NB4 (cell line): ENCODE data around the gene CBFA2T3.

Experiments
- DNase-seq: peaks from one replicate; pipeline ENCODE4 v3.0.0; 2010; ENCODE audit warnings: low read depth
- H3K4me3 ChIP-seq: one replicate; pipeline ENCODE4 v1.5.1; 2011; ENCODE audit warnings: mild to moderate bottlenecking, low read depth, low read length, moderate library complexity
- CTCF ChIP-seq: IDR thresholded peaks from one replicate; pipeline ENCODE4 v1.5.1; 2012; ENCODE audit warnings: low read depth, low read length
- MYC ChIP-seq: IDR thresholded peaks from 2 replicates; pipeline ENCODE4 v1.6.1; 2011; ENCODE audit warnings: low read depth, low read length
- POLR2A ChIP-seq: IDR thresholded peaks from 2 replicates; pipeline ENCODE4 v1.6.1; 2011; ENCODE audit warnings: mild to moderate bottlenecking; ENCODE audit not compliant: insufficient read length; ENCODE audit errors: extremely low read depth
- TF ChIP-seq, protein P1 (sequence below): IDR thresholded peaks from 2 replicates; pipeline ENCODE4 v1.6.1; 2011; ENCODE audit warnings: low read depth, low read length

CBFA2T3 gene

DNA sequence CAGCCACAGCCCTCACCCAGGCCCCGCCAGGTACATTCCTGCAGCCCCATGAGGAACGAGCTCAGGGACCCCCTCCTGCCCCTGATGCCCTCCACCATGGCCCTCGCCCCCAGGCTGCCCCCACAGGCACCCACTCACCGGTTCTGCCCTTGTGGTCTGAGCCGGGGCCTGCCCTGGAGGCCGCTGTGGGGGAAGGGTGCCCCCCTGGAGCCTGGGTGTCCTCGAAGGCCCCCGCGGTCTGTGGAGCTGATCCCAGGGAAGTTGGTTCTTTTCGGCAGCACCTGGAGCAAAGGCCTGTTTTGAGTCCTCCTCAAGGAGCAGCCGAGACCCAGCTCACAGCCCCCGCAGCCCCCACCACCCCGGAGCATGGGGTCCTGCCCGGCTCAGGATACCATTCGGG lies 112.9 kb downstream of the CBFA2T3 start:
- DNase-seq: no peak
- TF ChIP-seq, protein P1, sequence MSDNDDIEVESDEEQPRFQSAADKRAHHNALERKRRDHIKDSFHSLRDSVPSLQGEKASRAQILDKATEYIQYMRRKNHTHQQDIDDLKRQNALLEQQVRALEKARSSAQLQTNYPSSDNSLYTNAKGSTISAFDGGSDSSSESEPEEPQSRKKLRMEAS: no peak
- TF ChIP-seq POLR2A (no peak), MYC (no peak), CTCF (no peak)
- H3K4me3 ChIP-seq: no peak overlapping the region

DNA sequence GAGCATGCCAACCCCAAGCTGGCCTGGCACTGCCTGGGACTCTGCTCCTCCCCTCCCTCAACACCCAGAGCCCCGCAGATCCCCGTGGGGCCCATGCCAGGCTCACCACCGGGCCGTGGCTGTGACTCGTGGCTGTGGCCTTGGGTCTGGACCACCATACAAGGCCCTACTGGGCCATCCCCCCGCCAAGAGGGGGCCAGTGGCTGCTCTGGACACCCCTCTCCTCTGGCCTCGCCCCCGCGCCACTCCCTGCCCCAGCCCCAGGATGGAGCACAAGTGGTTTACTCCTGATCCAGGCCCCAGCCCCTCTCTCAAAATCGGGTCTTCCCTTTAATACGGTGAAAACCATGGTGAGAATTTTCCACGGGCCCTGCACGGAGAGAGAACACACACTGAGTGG lies 113.6 kb downstream of the CBFA2T3 start:
- TF ChIP-seq CTCF (no peak), MYC (no peak), POLR2A (no peak)
- TF ChIP-seq, protein P1: no peak
- no peak for DNase-seq
- no peak overlapping the region for H3K4me3 ChIP-seq

GRCh38 chr16:88862968-88863367 lies 114.0 kb downstream of the CBFA2T3 start:
- TF ChIP-seq, protein P1: no peak
- no peak for TF ChIP-seq CTCF
- no peak for TF ChIP-seq POLR2A
- TF ChIP-seq MYC: no peak
- DNase-seq: no peak
- H3K4me3 ChIP-seq: no peak overlapping the region

DNA sequence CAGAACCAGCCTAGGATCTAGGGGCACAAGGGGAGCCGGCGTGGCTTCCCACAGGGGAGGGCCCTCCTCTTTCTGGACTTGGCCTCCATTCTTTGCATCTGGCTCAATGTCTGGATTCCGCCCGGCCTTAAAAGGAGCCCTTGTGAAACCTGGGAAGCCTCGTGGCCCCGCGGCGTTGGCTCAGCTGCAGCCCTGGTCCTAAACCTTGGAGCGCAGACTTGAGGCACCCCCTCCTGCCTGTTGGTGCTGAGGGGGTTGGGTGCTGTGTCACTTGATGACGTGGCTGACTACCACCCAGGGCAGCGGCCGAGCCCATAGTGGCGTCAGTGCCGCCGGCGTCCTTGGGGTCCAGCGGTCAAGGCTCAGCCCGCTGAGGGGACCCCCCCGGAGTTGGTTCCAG lies 115.6 kb downstream of the CBFA2T3 start:
- no peak for DNase-seq
- no peak overlapping the region for H3K4me3 ChIP-seq
- no peak for TF ChIP-seq MYC
- TF ChIP-seq POLR2A: no peak
- TF ChIP-seq CTCF: no peak
- TF ChIP-seq, protein P1: no peak

DNA sequence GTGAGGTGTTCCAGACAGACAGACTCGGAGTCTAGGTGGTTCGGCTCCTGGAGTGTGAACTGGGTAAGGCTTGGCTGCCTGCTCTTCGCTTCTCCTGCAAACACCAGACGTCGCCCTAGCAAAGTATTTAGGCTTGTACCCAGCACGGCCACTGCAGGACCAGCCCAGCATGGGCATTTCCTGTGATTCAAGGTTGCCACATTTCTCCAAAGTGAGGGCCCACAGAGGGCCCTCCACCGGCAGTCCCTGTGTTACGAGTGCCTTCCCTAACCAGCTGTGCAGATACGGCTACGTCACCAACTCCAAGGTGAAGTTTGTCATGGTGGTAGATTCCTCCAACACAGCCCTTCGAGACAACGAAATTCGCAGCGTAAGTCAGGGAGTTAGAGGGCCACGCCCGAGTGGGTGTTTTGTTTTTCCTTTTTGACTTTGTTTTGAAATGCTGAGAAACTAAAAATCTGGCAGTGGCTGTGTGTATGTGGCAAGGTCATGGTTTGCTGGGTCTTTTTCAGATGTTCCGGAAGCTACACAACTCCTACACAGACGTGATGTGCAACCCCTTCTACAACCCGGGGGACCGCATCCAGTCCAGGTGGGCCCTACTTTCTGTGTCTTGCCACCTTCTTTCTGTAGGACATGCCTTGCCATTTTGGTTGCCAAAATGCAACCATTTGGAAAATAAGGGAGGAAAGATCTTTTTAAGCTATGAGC lies 117.5 kb downstream of the CBFA2T3 start:
- no peak for DNase-seq
- no peak overlapping the region for H3K4me3 ChIP-seq
- TF ChIP-seq, protein P1: no peak
- TF ChIP-seq MYC (no peak), CTCF (no peak), POLR2A (no peak)
